ENCODE measurements around the gene OR14I1.

OR14I1 gene

DNA sequence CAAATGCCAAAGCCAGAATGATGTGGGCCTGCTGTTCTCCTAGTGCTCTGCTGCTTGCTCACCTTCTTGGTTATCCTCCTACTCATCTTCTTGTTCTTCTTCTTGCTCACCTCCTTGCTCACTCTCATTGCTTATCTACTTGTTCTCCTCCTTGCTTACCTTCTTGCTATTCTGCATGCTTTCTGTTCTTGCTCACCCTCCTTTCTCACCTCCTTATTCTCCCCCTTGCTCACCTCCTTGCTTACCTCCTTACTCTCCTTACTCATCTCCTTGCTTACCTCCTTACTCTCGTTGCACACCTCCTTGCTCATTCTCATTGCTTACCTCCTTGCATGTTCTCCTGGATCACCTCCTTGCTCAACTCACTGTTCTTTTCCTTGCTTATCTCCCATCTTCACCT lies at the start of gene OR14I1:
Gene OR14I1 (minus strand): TSS at position 53 of the 400 bp plus-strand sequence.
- no peak for DNase-seq

DNA sequence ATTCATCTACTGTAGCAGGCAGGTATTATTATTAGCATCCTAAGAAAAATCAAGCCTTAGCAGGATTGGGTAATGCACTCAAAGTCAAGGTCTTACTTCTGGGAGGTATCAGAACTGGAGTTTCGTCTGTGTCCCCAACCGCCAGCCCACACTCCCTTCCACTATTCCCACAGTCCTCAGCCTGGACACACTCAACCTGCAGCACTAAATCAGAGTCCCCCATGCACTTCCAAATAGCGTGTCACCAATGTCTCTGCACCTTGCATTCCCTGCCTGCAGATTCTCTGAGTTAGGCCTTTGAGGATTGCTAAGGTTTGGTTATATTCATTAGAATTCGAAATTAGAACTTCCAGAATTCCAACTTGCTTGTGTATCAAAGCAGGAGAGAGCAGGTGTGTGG lies 49.1 kb upstream of the OR14I1 start:
- DNase-seq = no peak

DNA sequence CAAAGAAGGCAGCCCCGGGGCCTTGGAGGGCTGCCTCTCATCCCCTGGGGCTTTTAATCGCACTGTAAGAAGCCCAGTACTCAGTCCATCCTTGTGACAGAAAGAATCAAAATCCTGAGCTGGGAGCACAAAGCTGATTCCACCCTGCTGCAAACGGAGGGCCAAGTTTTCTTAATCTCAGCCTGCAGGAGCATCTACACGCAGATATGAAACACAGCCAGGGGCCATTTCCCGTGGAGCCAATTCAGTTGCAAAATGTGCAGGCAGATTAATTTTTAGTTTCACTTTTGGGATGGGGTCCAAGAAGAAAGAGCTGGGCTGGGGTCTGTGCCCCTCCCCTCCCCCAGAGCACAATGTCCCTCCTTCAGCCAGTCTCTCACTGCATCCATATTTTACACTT lies 48.6 kb upstream of the OR14I1 start:
- DNase-seq = no peak

DNA sequence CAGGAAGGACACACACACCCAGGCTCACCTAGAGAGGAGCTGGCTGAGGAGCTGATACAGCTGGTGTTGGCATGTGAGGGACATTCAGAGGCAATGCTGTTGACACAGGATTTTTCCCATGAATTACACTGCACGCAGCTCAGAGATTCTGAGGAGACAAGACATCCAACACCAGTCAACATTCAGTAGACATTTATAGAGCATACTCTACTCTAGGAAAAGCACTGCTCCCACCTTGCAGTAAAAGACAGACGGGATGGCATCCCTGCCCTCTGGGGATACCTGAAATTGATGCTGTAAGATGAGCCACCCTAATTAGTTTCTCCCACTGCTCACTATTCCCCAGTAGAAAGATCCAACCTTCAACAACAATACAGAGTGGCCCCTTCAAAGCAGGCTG lies 47.9 kb upstream of the OR14I1 start:
- DNase-seq = no peak

DNA sequence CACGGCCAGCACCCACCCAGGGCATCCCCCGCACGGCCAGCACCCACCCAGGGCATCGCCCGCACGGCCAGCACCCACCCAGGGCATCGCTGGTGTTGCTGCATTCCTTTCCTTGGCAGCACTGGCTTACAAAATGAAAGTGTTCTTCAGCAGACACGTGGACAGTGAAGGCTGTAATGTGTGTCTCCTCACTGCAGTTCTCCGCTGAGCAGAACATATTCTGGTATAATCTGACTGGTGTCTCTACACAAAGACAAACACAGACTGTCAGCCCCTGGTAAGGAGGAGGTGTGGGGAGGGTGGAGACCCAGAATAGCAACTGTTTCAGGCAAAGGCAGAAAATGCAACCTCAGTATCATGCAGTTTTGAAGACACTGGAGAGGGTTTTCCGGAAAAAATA lies 45.6 kb upstream of the OR14I1 start:
- no peak for DNase-seq

DNA sequence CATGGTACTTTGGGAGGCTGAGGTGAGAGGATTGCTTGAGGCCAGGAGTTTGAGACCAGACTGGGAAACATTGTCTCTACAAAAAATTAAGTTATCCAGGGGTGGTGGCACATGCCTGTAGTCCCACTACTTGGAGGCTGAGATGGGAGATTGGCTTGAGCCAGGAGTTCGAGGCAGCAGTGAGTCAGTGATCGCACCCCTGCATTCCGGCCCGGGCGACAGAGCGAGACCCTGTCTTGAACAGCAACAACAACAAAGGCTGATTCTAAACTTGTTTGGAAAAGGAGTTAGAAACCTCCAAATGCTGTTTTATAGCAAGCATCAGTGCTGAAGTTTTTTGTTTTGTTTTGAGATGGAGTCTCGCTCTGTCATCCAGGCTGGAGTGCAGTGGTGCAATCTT lies 38.3 kb upstream of the OR14I1 start:
- DNase-seq = no peak

DNA sequence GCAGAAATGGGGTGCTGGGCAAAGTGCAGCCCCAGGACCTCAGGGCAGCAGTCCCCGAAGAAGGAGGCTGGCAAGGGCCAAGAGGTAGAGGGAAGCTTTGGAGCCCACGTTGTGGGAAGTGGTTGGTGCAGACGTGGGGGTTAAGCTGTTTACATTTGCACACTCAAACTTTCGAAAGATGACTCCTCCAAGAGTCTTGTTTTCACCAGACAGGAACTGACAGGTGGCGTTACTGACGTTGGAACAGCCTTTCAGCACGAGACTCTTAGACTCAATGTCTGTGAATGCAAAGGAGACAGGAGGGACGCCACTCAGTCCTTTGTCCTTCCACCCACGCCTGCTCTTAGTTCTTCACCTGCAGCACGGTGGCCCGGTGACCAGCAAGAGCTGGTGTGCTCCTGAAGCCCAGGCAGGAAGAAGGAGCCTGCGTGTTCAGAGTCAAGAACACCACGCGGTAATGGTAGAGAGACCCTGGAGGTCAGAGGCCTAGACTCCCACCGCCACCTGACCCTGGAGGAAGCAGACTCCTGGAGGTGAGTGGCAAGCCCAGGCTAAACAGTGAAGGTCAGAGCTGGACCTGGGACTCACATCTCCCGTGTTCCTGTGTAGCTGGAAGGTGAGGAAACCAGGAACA lies 37.1 kb upstream of the OR14I1 start:
- no peak for DNase-seq

DNA sequence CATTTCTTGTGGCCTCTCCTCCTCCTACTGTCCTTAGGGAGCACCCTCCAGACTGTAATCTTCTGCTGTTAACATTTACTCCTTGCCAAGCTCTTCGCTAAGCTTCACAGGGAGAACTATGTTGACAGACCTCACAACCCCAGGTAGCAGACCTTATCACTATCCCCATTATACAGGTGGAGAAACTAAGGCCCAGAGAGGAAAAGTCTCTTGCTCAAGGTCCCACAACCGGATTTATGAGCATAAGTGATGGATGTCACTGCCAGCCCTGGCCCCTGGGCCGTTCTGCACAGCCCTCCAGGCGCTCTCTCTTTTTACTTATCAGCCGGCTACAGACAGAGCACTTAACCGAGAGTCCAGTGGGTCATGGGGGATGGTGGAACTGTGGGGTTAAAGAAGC lies 34.9 kb upstream of the OR14I1 start:
- DNase-seq = no peak

DNA sequence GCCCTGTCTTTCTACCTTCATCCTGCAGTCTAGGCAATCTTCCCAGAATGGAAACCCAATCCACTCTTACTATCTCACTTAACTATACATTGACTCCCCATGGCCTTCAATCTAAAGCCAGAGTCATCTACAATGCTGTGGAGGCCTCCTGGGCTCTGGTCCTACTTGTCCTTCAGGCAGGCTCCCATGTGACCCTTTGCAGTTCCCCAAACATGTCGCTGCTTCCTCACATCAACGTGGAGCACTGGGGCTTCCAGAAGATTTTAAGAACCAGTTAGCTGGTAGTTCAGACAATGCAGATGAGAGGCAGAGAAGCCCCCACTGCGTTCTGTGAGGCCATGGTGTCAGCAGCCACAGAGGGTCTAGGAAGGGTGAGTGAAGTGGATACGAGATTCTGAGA lies 34.4 kb upstream of the OR14I1 start:
- DNase-seq = no peak

DNA sequence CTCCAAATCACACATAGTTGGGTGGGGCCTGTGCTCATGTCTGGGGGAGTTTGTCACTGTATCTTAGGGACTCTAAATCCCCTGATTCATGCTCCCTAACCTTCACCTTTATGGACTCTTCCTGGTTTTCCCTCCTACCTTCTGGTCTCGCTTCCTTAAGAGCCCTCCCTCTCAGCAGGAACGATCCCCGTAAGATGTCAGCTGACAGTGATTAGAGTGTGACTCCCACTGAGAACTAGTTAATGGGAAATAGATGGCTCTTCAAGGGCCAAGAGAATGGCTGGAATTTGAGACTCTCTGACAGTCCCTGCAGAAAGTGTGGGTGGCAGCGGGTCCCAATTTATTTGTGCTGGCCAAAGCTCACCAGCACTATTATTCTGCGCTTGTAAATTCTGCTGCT lies 31.0 kb upstream of the OR14I1 start:
- DNase-seq = no peak

DNA sequence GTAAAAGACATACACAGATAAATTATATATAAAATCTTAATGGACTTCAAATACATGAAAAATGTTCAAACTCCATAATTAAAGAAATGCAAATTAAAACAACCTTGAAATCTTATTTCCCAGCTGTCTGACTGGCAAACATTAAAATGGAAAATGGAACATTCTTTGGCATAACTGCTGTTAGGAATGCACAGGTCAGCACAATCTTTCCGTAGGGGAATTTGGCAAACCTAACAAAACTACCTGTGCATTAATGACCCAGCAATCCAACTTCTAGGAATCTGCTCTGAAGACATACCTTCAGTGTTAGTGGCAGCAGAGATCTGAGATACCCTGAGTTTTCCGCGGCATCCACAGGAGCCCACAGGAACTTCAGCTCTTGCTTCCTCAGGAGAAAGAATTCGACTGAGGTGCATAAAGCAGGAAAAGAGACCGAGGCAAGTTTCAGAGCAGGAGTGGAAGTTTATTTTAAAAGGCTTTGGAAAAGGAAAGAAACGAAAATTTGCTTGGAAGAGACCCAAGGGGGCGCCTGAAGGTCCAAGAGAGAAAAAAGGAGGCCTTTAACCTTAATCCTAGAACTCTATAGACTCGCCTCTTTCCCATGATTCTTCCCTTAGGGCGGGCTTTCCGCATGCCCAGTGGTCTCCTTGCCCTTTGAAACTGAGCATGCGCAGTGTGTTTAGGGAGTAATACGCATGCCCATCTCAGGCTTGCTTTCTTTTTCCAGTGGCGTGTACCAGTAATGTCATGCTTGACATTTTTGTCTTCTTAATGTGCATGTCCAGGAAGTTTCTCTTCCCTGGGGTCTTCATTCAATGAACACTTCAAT lies 28.2 kb upstream of the OR14I1 start:
- no peak for DNase-seq

DNA sequence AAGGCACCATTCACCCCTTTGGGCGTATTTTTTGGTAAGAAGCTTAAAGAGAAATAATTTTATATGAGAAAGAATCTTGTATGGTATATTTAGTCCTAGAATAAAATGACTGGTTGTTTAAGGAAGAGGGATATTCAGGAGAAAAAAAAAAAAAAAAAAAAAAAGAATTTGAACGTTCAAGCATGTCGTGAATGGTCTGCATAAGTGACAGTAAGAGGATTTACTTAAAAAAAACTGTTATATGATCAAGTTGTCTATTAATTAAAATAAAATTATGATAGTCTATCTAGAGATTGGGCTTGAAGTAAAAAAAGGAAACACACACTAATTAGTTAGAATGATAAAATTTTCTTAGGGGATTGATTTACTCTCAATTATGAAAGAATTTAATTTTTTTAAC lies 11.7 kb upstream of the OR14I1 start:
- no peak for DNase-seq

DNA sequence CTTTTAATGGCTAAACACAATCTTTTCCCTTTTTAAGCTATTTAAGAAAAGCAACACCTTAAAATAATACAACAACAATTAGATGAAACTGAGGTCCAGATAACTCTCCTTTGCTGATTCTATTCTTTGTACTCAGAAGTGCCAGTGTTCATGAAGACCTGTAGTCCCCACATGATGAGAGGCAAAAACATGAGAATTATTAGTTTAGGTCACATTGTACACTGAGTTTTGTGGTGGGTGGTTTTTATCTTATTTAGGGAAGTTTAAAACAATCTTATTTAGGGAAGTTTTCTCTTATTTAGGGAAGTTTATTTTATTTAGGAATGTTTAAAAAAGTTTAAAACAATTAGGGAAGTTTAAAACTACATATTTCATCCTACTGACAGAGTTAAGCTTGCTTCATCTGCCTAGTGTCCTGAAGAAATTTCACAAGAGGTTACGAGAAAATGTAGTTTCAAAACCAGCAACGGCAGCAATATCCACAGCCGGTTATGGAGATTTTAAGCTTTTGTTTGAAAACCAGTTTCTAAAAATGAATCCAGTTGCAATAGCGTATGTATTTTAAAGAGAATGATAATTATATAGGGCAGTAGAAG lies 7.8 kb upstream of the OR14I1 start:
- DNase-seq = no peak

DNA sequence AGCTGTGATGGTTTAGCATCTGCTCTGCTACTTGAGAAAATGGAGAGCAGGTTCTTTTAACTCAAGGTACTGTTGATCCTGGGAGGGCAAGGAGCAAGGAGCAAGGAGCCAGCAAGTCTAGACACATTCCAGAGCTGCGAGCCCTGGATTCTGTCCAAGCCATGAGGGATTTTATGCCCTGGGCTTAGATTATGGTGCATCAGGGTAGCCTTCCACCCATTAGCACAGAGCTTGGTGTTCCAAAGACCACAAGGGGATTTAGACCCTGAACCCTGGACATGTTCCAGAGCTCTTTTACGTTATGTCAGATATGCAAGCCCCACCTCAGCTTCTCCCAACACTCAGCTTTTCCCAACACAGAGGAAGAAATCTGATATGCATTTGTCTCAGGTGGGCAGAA lies 2.0 kb upstream of the OR14I1 start:
- no peak for DNase-seq

DNA sequence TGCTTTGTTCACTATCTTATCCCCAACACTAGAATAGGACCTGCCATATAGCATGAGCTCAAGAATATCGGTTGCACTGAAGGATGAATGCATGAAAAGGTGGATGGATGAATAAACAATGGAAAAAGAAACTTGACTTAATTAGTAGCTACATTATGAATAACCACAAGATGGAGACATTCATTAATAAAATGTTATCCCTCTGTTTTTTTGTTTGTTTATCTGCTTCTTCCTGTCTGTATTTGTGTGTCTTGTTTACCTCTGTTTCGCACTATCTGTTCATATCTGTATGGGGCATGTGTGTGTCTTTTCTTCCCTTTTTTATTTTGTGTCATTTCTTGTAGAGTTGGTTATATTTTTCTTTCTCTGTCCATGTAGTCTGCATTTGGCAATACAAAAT lies 1.1 kb upstream of the OR14I1 start:
- no peak for DNase-seq

DNA sequence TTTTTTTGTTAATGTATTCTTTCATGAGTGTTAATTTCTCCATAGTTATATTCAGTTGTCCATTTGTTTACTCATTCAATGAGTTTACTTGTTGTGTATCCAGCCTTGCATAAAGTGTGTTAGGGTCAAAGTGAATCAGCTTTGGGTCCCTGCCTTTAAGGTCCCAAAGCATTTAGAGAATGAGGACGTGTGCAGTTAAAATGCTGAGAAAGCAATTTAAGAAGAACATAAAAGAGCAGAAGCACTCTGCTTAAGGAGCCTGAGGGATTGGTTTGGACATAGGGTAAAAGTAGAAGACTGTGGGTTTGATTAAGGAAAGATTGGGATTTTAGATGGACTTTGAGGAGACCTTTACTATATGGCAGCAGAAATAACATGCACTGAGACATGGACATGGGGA lies 3.5 kb downstream of the OR14I1 start:
- no peak for DNase-seq

DNA sequence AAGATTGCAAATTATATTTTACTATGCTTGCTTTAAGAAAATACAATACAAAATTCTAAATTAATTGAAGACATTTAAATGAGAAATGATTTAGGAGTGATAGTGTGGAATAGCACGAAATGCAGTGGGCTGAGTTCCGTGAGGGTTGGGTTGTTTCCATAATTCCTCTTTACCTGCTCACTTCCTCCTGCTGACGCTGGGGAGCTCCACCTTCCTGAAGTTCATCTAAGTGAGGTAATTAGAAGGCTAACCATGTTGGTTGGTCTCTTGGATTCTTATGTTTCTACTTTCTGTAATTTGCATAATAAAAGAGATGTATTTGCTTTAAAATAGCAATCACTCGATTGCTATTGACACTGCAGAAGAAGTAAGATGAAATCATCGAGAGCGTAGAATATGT lies 4.7 kb downstream of the OR14I1 start:
- no peak for DNase-seq

DNA sequence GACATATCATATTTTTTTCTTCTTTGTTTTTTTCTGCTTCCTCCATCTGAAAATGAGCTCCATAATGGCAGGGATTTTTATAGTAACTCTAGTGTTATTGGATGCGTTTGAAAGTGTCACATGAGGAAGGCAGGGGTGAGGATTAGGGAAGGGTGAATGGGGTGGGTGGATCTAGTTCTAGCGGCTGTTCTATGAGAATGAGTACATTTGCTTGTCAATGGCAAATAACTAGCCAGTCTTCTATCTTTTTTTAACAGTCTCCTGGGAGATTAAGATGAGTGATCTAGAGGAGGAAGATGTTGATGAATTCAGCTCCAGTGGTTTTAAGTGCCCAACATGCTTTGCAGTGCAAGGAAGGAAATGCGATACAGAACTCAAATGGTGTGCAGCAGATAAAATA lies 5.8 kb downstream of the OR14I1 start:
- DNase-seq = no peak

DNA sequence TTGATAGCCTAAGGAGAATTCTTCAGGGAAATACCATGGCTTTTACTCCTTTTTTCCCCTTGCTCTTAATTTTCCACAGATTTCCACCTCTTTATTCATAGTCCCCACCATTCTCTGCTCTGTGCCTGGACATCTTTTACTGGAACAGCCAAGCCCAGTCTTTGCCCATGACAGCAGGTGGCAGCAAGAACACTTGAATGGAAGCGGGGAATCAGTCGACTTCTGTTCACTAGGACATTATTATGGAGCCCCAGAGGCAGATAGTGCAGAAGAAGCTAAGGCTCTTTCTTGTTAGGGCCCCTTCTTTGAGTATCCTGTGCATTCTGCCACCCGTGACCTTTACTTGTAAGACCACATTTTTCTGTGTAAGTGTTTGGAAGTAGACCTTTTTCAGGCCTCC lies 6.3 kb downstream of the OR14I1 start:
- no peak for DNase-seq

DNA sequence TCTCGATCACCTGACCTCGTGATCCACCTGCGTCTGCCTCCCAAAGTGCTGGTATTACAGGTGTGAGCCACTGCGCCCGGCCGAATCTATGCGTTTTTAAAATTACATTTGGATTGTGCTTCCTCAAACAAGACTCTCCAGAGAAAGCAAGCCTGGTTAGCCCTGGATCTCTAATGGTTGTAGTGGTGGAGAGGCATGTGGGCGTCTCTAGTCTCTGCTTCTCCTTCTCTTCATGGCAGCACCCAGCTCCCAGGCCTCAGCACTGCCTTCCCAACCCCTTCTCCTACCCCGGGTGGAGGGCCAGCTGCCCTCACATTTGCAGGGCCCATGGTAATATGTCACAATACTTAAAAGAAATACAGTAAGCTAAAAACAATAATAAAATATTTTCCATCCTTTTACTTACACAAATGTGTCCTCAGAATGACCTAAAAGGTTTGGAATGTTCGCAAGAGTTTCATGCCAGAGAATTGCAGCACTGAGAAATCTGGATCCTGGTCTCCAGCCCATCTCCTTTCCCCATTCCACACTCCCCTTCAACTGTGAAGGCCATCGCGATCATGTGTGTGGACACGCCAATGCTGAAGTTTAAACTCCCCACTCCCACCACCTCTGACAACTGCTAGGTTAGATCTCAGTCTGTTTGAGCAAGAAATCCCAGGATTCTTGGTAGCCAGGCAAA lies 7.0 kb downstream of the OR14I1 start:
- DNase-seq = no peak

DNA sequence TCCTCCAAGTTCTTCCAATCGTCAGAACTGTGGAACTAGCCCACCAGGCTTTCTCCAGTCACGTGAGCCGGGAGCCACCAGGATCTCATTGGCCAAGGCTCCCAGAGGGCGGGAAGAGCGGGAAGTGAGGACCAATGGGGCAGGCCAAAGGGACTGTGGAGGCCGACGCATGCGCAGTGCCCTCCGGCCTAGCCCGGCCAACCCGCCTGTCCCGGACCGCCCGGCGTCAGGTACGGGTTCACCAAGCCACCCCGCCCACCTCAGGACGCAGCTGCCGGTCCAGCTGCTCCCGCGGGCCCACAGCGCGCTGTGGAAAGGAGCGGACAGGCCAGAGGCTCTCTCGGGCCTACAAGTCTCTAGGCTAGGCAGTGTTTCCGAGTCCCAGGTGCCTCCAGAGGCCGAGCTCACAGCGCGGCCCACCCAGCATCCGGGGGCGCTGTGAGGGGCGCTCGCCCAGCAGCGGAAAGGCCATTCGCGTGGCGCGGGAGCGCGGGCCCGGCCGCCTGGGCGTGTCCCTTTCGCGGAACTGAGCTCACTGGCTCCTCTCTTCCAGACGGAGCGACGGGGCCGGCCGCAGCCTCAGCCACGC lies 10.9 kb downstream of the OR14I1 start:
- no peak for DNase-seq

DNA sequence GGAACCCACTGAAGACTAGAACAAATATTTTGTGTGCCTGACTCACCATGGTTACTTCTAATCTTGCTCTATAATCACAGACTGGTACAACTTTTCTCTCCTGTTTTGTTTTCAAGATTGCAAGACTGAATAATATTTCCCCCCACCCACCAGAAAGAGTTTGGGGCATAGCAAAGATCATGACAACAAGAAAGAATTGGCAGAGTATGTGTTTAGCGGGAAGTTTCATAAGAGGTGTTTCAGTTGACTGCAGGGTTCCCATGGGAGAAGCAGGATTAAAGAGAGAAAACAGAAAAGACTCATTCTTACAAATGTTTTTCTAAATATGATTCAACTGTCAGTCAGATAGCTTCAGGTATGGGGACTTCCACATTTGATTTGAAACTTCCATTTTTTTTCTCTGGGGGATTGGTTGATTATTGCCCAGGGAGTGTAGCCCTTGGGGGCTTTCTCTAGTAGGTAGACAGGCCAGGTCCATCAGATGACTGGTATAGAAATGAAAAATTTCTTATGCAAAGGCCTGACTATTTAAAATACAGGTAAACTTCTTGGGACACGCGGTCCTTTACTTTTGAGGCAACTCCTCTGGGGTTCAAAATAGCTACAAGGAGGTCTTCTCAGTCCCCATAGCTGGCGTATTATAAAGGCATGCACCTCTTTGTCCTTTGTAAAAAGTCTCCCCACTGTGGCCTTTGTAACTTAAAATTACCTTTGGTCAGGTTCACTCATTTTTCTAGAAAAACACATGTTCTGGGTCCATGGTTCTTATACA lies 13.9 kb downstream of the OR14I1 start:
- DNase-seq = no peak

DNA sequence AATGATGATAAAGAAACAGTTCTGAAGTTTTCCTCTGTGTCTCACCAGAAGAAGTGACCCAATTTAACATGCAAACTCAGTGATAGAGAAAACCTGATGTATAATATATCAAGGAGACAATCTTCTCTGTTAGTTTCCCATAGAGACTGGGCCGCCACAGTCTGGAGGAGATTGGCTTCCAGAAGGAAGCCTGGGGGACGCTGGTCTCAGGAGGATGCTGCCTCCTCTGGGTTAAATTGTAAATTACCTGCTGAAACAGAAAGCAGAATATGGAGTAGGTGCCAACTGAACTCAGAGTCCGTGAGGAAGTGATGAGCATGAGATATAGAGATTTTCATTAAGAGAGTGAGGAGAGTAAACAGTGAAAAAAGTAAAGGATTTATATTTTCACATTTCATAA lies 15.8 kb downstream of the OR14I1 start:
- DNase-seq = no peak

Measured in activated CD8-positive, alpha-beta memory T cell treated with anti-CD3 and anti-CD28 coated beads for 24 hours (primary cell).